ENCODE measurements around the gene EBF3. TPM values are rescaled to one million over a fixed set of nuclear protein-coding genes. Genes with fewer than 3 reads are reported as not detected.

EBF3 gene
- polyA plus RNA-seq, 2 donors, result 0.57 to 0.58 TPM

DNA sequence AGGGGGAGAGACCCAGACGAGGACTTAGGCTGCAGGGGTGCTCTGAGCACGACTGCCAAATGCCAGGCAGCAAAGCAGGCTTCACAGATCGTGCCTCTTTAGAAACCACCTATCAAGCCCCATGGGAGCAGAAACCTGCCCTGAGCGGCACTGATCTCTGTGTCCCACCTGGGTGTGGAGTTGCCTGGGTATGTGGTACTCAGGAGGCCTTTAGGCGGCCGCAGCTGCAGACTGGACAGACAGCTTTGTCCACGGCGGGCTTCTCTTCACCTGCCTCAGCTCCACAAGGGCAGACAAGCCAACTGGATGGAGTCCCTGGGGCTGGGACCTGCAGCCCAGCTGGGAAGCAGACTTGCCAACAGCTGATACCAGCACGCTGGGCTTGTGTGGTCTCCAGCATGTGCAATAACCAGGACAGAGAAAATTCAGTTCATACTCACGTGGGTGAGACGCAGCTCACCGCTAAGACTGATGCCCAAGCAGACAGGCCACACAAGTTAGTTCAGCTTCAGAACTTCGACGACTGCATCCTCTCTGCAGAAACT is 163.2 kb downstream of the EBF3 start:
- Histone ChIP-seq H3K27me3 (ENCODE audit: control insufficient read depth in 1 of 2, insufficient read depth in 2 of 2, low read length in 2 of 2) (no peaks in the 10 kb centered on the region), H3K9me3 (ENCODE audit: control insufficient read depth in 2 of 2, insufficient read depth in 1 of 2, low read depth in 1 of 2, low read length in 1 of 2) (peaks cover 11 to 13% of the 10 kb centered on the region in 2 donors), H3K27ac (ENCODE audit: low read depth in 2 of 2, low read length in 1 of 2) (no peak overlapping the region), H3K4me3 (ENCODE audit: low read depth in 1 of 2, low read length in 2 of 2) (no peak overlapping the region), H3K4me1 (ENCODE audit: control insufficient read depth in 2 of 2, insufficient read depth in 2 of 2, low read length in 1 of 2) (no peaks in the 10 kb centered on the region), H3K36me3 (ENCODE audit: control insufficient read depth in 2 of 2, insufficient read depth in 2 of 2, low read length in 1 of 2) (no peaks in the 10 kb centered on the region)
- WGBS, 2 donors, result 72 to 75% methylated on average over 13 to 14 of the region's 14 CpGs

DNA sequence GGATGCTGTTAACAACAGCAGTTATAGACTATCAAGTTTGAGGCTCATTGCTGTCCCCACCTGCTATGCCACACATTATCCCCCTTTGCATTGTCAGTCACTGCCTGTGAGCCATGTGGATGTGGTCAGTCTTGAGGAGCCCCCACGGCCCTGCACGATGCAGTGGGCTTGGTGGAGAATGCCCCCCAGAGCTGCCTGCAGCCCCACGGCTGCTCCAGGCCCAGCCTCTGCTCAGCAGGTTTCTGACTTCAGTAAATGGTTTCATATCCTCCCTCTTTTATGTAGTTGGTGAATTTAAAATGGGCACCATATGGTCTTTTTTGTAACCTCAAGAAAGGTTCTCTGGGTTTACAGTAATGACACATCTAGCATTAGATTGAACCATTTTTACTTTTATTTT is 164.1 kb downstream of the EBF3 start:
- H3K36me3 ChIP-seq (ENCODE audit: control insufficient read depth in 2 of 2, insufficient read depth in 2 of 2, low read length in 1 of 2), result no peaks in the 10 kb centered on the region
- no peaks in the 10 kb centered on the region for H3K27me3 ChIP-seq (ENCODE audit: control insufficient read depth in 1 of 2, insufficient read depth in 2 of 2, low read length in 2 of 2)
- no peak overlapping the region for H3K27ac ChIP-seq (ENCODE audit: low read depth in 2 of 2, low read length in 1 of 2)
- peaks cover 7 to 12% of the 10 kb centered on the region in 2 donors for H3K9me3 ChIP-seq (ENCODE audit: control insufficient read depth in 2 of 2, insufficient read depth in 1 of 2, low read depth in 1 of 2, low read length in 1 of 2)
- 70 to 77% methylated on average over 3 of the region's 3 CpGs for WGBS, 2 donors
- H3K4me3 ChIP-seq (ENCODE audit: low read depth in 1 of 2, low read length in 2 of 2), result no peak overlapping the region
- H3K4me1 ChIP-seq (ENCODE audit: control insufficient read depth in 2 of 2, insufficient read depth in 2 of 2, low read length in 1 of 2), result no peaks in the 10 kb centered on the region

GRCh38 chr10:129796710-129797420 is 167.2 kb downstream of the EBF3 start:
- peaks cover 8 to 16% of the 10 kb centered on the region in 2 donors for H3K9me3 ChIP-seq (ENCODE audit: control insufficient read depth in 2 of 2, insufficient read depth in 1 of 2, low read depth in 1 of 2, low read length in 1 of 2)
- no peaks in the 10 kb centered on the region for H3K36me3 ChIP-seq (ENCODE audit: control insufficient read depth in 2 of 2, insufficient read depth in 2 of 2, low read length in 1 of 2)
- no peaks in the 10 kb centered on the region for H3K27me3 ChIP-seq (ENCODE audit: control insufficient read depth in 1 of 2, insufficient read depth in 2 of 2, low read length in 2 of 2)
- H3K4me3 ChIP-seq (ENCODE audit: low read depth in 1 of 2, low read length in 2 of 2), result no peak overlapping the region
- no peak overlapping the region for H3K27ac ChIP-seq (ENCODE audit: low read depth in 2 of 2, low read length in 1 of 2)
- 80% methylated on average over 14 of the region's 14 CpGs for WGBS, 2 donors
- no peaks in the 10 kb centered on the region for H3K4me1 ChIP-seq (ENCODE audit: control insufficient read depth in 2 of 2, insufficient read depth in 2 of 2, low read length in 1 of 2)

DNA sequence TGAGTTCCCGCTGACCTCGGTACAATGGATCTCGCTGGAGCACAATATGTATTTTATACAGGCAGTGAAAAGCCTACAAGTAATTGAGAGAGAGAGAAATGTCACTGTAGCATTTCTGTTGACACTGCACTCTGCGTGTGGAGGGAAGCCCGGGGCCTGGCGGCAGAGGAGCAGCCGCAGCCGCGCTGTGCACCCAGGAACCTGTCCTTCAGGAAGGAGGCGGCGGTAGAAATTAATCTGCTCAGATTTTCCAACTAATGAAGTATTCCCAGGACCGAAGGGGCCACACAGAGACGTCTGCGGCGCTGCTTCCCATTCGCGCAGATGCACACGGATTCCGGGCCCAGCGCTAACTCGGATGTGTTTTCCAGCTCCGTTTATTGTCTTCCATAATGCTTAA is 170.1 kb downstream of the EBF3 start:
- Histone ChIP-seq H3K27me3 (ENCODE audit: control insufficient read depth in 1 of 2, insufficient read depth in 2 of 2, low read length in 2 of 2) (no peaks in the 10 kb centered on the region), H3K9me3 (ENCODE audit: control insufficient read depth in 2 of 2, insufficient read depth in 1 of 2, low read depth in 1 of 2, low read length in 1 of 2) (peaks cover 8 to 12% of the 10 kb centered on the region in 2 donors), H3K4me3 (ENCODE audit: low read depth in 1 of 2, low read length in 2 of 2) (no peak overlapping the region), H3K36me3 (ENCODE audit: control insufficient read depth in 2 of 2, insufficient read depth in 2 of 2, low read length in 1 of 2) (no peaks in the 10 kb centered on the region), H3K27ac (ENCODE audit: low read depth in 2 of 2, low read length in 1 of 2) (no peak overlapping the region), H3K4me1 (ENCODE audit: control insufficient read depth in 2 of 2, insufficient read depth in 2 of 2, low read length in 1 of 2) (no peaks in the 10 kb centered on the region)
- 90 to 91% methylated on average over 22 of the region's 22 CpGs for WGBS, 2 donors

DNA sequence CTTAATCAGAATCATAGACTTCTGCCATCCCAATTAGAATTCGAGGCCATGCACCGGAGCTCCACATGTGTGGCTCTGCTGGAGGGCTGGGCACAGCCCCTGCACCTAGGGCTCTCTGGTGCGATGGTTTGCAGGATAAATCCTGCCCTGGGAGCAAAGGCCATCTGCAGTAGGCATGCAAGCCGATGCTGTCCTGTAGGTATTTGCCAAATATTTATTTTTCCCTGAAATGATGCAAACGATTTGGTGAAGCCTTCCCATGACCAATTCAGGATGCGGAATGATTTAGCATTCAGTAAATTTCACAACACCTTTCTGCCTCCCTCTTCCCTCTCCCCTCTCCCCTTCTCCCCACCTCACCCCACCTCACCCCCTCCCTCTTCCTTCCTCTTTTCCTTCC is 170.6 kb downstream of the EBF3 start:
- 66 to 75% methylated on average over 6 of the region's 6 CpGs for WGBS, 2 donors
- Histone ChIP-seq H3K9me3 (ENCODE audit: control insufficient read depth in 2 of 2, insufficient read depth in 1 of 2, low read depth in 1 of 2, low read length in 1 of 2) (peaks cover 8 to 14% of the 10 kb centered on the region in 2 donors), H3K27me3 (ENCODE audit: control insufficient read depth in 1 of 2, insufficient read depth in 2 of 2, low read length in 2 of 2) (no peaks in the 10 kb centered on the region), H3K36me3 (ENCODE audit: control insufficient read depth in 2 of 2, insufficient read depth in 2 of 2, low read length in 1 of 2) (no peaks in the 10 kb centered on the region), H3K4me1 (ENCODE audit: control insufficient read depth in 2 of 2, insufficient read depth in 2 of 2, low read length in 1 of 2) (no peaks in the 10 kb centered on the region), H3K27ac (ENCODE audit: low read depth in 2 of 2, low read length in 1 of 2) (no peak overlapping the region), H3K4me3 (ENCODE audit: low read depth in 1 of 2, low read length in 2 of 2) (no peak overlapping the region)

GRCh38 chr10:129792864-129793263 is 171.2 kb downstream of the EBF3 start:
- H3K9me3 ChIP-seq (ENCODE audit: control insufficient read depth in 2 of 2, insufficient read depth in 1 of 2, low read depth in 1 of 2, low read length in 1 of 2), result peaks cover 8 to 17% of the 10 kb centered on the region in 2 donors
- H3K4me3 ChIP-seq (ENCODE audit: low read depth in 1 of 2, low read length in 2 of 2), result no peak overlapping the region

GRCh38 chr10:129792141-129792540 is 171.9 kb downstream of the EBF3 start:
- Histone ChIP-seq H3K36me3 (ENCODE audit: control insufficient read depth in 2 of 2, insufficient read depth in 2 of 2, low read length in 1 of 2) (no peaks in the 10 kb centered on the region), H3K4me1 (ENCODE audit: control insufficient read depth in 2 of 2, insufficient read depth in 2 of 2, low read length in 1 of 2) (no peaks in the 10 kb centered on the region), H3K27me3 (ENCODE audit: control insufficient read depth in 1 of 2, insufficient read depth in 2 of 2, low read length in 2 of 2) (no peaks in the 10 kb centered on the region), H3K27ac (ENCODE audit: low read depth in 2 of 2, low read length in 1 of 2) (no peak overlapping the region), H3K9me3 (ENCODE audit: control insufficient read depth in 2 of 2, insufficient read depth in 1 of 2, low read depth in 1 of 2, low read length in 1 of 2) (peaks cover 8 to 17% of the 10 kb centered on the region in 2 donors), H3K4me3 (ENCODE audit: low read depth in 1 of 2, low read length in 2 of 2) (no peak overlapping the region)
- WGBS, 2 donors, result 92 to 95% methylated on average over 7 of the region's 7 CpGs

More at GRCh38 chr10:129792864-129793263, 171.2 kb downstream of the EBF3 start:
- H3K4me1 ChIP-seq (ENCODE audit: control insufficient read depth in 2 of 2, insufficient read depth in 2 of 2, low read length in 1 of 2), result no peaks in the 10 kb centered on the region
- no peaks in the 10 kb centered on the region for H3K36me3 ChIP-seq (ENCODE audit: control insufficient read depth in 2 of 2, insufficient read depth in 2 of 2, low read length in 1 of 2)
- H3K27me3 ChIP-seq (ENCODE audit: control insufficient read depth in 1 of 2, insufficient read depth in 2 of 2, low read length in 2 of 2), result no peaks in the 10 kb centered on the region
- H3K27ac ChIP-seq (ENCODE audit: low read depth in 2 of 2, low read length in 1 of 2), result no peak overlapping the region
- WGBS, 2 donors, result 92 to 93% methylated on average over 10 of the region's 10 CpGs

DNA sequence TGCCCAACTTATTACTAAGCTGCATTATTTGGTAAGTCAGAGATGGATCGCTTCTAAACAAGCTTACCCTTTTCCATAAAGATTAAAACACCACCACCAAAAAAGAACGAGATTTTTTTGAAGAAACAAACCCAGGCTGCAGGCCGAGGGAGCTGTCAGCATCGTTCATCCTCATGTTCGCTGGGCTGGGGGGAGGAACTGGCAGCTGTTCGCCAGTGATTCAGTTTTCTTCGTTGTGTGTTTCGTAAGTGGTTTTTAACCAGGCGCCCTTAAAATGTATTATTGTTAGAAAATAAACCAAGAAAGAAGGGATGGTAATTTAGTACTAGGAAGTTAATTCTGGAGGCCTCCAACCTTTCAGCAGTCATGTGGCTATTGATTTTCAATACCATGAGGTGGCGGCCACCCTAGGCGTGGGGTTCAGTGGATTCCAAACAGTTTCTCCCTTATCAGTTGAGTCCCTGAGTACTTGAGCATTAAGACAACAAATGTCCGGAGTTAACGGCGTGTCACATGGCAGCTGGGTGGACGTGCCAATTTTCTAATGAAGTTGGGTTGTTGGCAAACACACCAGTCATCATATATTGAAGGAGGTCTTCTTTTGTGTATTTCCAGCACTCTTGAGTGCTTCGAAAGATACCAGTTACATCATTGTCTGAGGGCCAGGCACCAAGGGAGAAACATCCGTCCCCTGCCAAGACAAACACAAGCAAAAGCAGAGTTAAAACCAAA is 173.2 kb downstream of the EBF3 start:
- H3K9me3 ChIP-seq (ENCODE audit: control insufficient read depth in 2 of 2, insufficient read depth in 1 of 2, low read depth in 1 of 2, low read length in 1 of 2), result peaks cover 10 to 23% of the 10 kb centered on the region in 2 donors
- no peaks in the 10 kb centered on the region for H3K36me3 ChIP-seq (ENCODE audit: control insufficient read depth in 2 of 2, insufficient read depth in 2 of 2, low read length in 1 of 2)
- H3K4me1 ChIP-seq (ENCODE audit: control insufficient read depth in 2 of 2, insufficient read depth in 2 of 2, low read length in 1 of 2), result no peaks in the 10 kb centered on the region
- H3K27me3 ChIP-seq (ENCODE audit: control insufficient read depth in 1 of 2, insufficient read depth in 2 of 2, low read length in 2 of 2), result no peaks in the 10 kb centered on the region
- 83 to 85% methylated on average over 17 of the region's 17 CpGs for WGBS, 2 donors
- H3K27ac ChIP-seq (ENCODE audit: low read depth in 2 of 2, low read length in 1 of 2), result no peak overlapping the region
- no peak overlapping the region for H3K4me3 ChIP-seq (ENCODE audit: low read depth in 1 of 2, low read length in 2 of 2)

- Histone ChIP-seq H3K27me3 (ENCODE audit: control insufficient read depth in 1 of 2, insufficient read depth in 2 of 2, low read length in 2 of 2) (no peaks in the 10 kb centered on the region), H3K4me3 (ENCODE audit: low read depth in 1 of 2, low read length in 2 of 2) (no peak overlapping the region), H3K4me1 (ENCODE audit: control insufficient read depth in 2 of 2, insufficient read depth in 2 of 2, low read length in 1 of 2) (no peaks in the 10 kb centered on the region), H3K36me3 (ENCODE audit: control insufficient read depth in 2 of 2, insufficient read depth in 2 of 2, low read length in 1 of 2) (no peaks in the 10 kb centered on the region), H3K9me3 (ENCODE audit: control insufficient read depth in 2 of 2, insufficient read depth in 1 of 2, low read depth in 1 of 2, low read length in 1 of 2) (peaks cover 15 to 16% of the 10 kb centered on the region in 2 donors), H3K27ac (ENCODE audit: low read depth in 2 of 2, low read length in 1 of 2) (no peak overlapping the region)
- WGBS, 2 donors, result 88 to 91% methylated on average over 10 of the region's 10 CpGs
Measured at GRCh38 chr10:129788215-129788614, 175.9 kb downstream of the EBF3 start.
